Body of pancreas (tissue), 4 donors: ENCODE results near the gene APBA1. TPM values are rescaled to one million over a fixed set of nuclear protein-coding genes. Genes with fewer than 3 reads are reported as not detected.

Experiments
- ATAC-seq: fragments of 150-250 bp; one replicate; pipeline ENCODE4 v1.9.1; 2016
- DNase-seq, 4 donors: peaks; one replicate each; pipeline ENCODE4 v3.0.0-alpha.2; 2019
- H3K27ac ChIP-seq, 4 donors: fragments of 200-600 bp; sonication (generic); 1 replicate in 3 of 4; 2 replicates in 1 of 4; pipeline versions ENCODE4 v1.5.1 to v1.6.1; 2016 to 2019; ENCODE audit warnings: mild to moderate bottlenecking in 1 of 4, mixed read lengths in 1 of 4, moderate library complexity in 1 of 4
- H3K27me3 ChIP-seq, 2 donors: fragments of 200-600 bp; sonication (generic); one replicate each; pipeline ENCODE4 v1.6.0; 2016; ENCODE audit warnings: mild to moderate bottlenecking in 1 of 2
- H3K36me3 ChIP-seq, 2 donors: fragments of 200-600 bp; sonication (generic); replicated peaks in 1 of 2; 2 replicates each; pipeline ENCODE4 v1.5.1; 2016; ENCODE audit warnings: low read depth in 2 of 2; ENCODE audit not compliant: insufficient read depth in 1 of 2
- H3K4me1 ChIP-seq: fragments of 200-600 bp; sonication (generic); one replicate; pipeline ENCODE4 v1.6.0; 2016
- H3K4me3 ChIP-seq, 2 donors: fragments of 200-600 bp; sonication (generic); 1 replicate in 1 of 2; 2 replicates in 1 of 2; pipeline ENCODE4 v1.5.1; 2016 to 2019
- H3K9me3 ChIP-seq, 3 donors: fragments of 200-600 bp; sonication (generic); 1 replicate in 2 of 3; 2 replicates in 1 of 3; pipeline ENCODE4 v1.5.1; 2016
- CTCF ChIP-seq, 7 experiments: fragments of 450-650 bp in 4 of 7; fragments of 200-600 bp in 3 of 7; sonication (generic) in 3 of 7; IDR thresholded peaks; one replicate each; pipeline ENCODE4 v1.5.1; 2016 to 2019; ENCODE audit warnings: antibody characterized with exemption in 7 of 7
- POLR2A ChIP-seq, 3 donors: fragments of 450-650 bp; IDR thresholded peaks; one replicate each; pipeline ENCODE4 v1.6.1; 2016; ENCODE audit warnings: antibody characterized with exemption in 3 of 3, mild to moderate bottlenecking in 2 of 3
- WGBS, 2 donors: methylation state at CpG; one replicate each; pipeline ENCODE4 v1.1.5; 2017; 5-methylcytosine and 5-hydroxymethylcytosine counted together
- intact Hi-C: fragments of 100-400 bp; cut with DNase I; formaldehyde crosslinking; loops from one replicate; pipeline ENCODE4 v1.15.1; 2023
- total RNA-seq, 2 donors: library from RNA; depleted of rRNA; stranded (reverse); fragments of >200 nt; gene quantifications; one replicate each; pipeline ENCODE4 v1.1.0, GENCODE V29; 2016

APBA1 gene
- total RNA-seq, 2 donors from 2014 or later: 3.3 to 3.6 TPM

GRCh38 chr9:69513141-69513820 lies 158.9 kb downstream of the APBA1 start:
- H3K9me3 ChIP-seq: no peaks in the 10 kb centered on the region
- no peaks in the 10 kb centered on the region for H3K27me3 ChIP-seq
- intact Hi-C loops: no loop called here
- TF ChIP-seq CTCF (IDR thresholded peaks at IDR 0.05) (no peak), POLR2A (IDR thresholded peaks at IDR 0.05) (no peak)
- H3K27ac ChIP-seq: no peak overlapping the region
- no peaks in the 10 kb centered on the region for H3K36me3 ChIP-seq
- ATAC-seq (no peak), DNase-seq (no peak)
- no peaks in the 10 kb centered on the region for H3K4me1 ChIP-seq
- H3K4me3 ChIP-seq: no peak overlapping the region
- 67 to 73% methylated on average over 3 of the region's 3 CpGs for WGBS, 2 donors

- Histone ChIP-seq H3K4me3 (no peak overlapping the region), H3K27ac (no peak overlapping the region), H3K36me3 (no peaks in the 10 kb centered on the region), H3K9me3 (no peaks in the 10 kb centered on the region), H3K27me3 (no peaks in the 10 kb centered on the region), H3K4me1 (no peaks in the 10 kb centered on the region)
- no peak for DNase-seq
- intact Hi-C loops: no loop called here
- no peak for ATAC-seq
- 86 to 94% methylated on average over 1 of the region's 1 CpG for WGBS, 2 donors
- TF ChIP-seq POLR2A (IDR thresholded peaks at IDR 0.05) (no peak), CTCF (IDR thresholded peaks at IDR 0.05) (no peak)
These were observed 168.1 kb downstream of the APBA1 start for GRCh38 chr9:69504058-69504457.

GRCh38 chr9:69502671-69503301 lies 169.4 kb downstream of the APBA1 start:
- intact Hi-C loops: no loop called here
- 71 to 74% methylated on average over 4 of the region's 4 CpGs for WGBS, 2 donors
- DNase-seq (no peak), ATAC-seq (no peak)
- TF ChIP-seq CTCF (IDR thresholded peaks at IDR 0.05) (no peak), POLR2A (IDR thresholded peaks at IDR 0.05) (no peak)
- Histone ChIP-seq H3K9me3 (no peaks in the 10 kb centered on the region), H3K36me3 (no peaks in the 10 kb centered on the region), H3K27ac (no peak overlapping the region), H3K4me1 (no peaks in the 10 kb centered on the region), H3K4me3 (no peak overlapping the region), H3K27me3 (no peaks in the 10 kb centered on the region)

GRCh38 chr9:69500896-69501295 lies 171.3 kb downstream of the APBA1 start:
- H3K4me3 ChIP-seq: no peak overlapping the region
- ATAC-seq: no peak
- 90 to 92% methylated on average over 6 of the region's 6 CpGs for WGBS, 2 donors
- H3K27ac ChIP-seq: no peak overlapping the region
- H3K36me3 ChIP-seq: no peaks in the 10 kb centered on the region
- no peaks in the 10 kb centered on the region for H3K4me1 ChIP-seq
- H3K27me3 ChIP-seq: no peaks in the 10 kb centered on the region
- intact Hi-C loops: no loop called here
- H3K9me3 ChIP-seq: no peaks in the 10 kb centered on the region
- no peak for DNase-seq
- TF ChIP-seq CTCF (IDR thresholded peaks at IDR 0.05): no peak
- no peak for TF ChIP-seq POLR2A (IDR thresholded peaks at IDR 0.05)

GRCh38 chr9:69499959-69500358 lies 172.2 kb downstream of the APBA1 start:
- DNase-seq (no peak), ATAC-seq (no peak)
- H3K4me1 ChIP-seq: no peaks in the 10 kb centered on the region
- intact Hi-C loops: no loop called here
- no peak for TF ChIP-seq POLR2A (IDR thresholded peaks at IDR 0.05)
- H3K9me3 ChIP-seq: no peaks in the 10 kb centered on the region
- no peaks in the 10 kb centered on the region for H3K36me3 ChIP-seq
- no peaks in the 10 kb centered on the region for H3K27me3 ChIP-seq
- no peak overlapping the region for H3K4me3 ChIP-seq
- 72 to 88% methylated on average over 4 of the region's 4 CpGs for WGBS, 2 donors
- no peak overlapping the region for H3K27ac ChIP-seq
